ENCODE measurements around the gene PPM1N. TPM values are rescaled to one million over a fixed set of nuclear protein-coding genes. Genes with fewer than 3 reads are reported as not detected.

Gene PPM1N
- total RNA-seq, 2 experiments from 2014 or later = 3.3 to 3.5 TPM

- Mint-ChIP-seq H3K4me3 (peak overlapping the region; percentile 98), H3K4me1 (ENCODE audit: low read depth) (peaks cover 68% of the 10 kb centered on the region), H3K27me3 (no peaks in the 10 kb centered on the region), H3K27ac (peak overlapping the region; percentile 75), H3K36me3 (ENCODE audit: low read depth) (peaks cover 27% of the 10 kb centered on the region), H3K9me3 (no peaks in the 10 kb centered on the region)
- peaks cover 22% of the 10 kb centered on the region for H3K36me3 ChIP-seq (ENCODE audit: insufficient read depth, low read length)
- peaks cover 75% of the 10 kb centered on the region for H3K4me1 ChIP-seq (ENCODE audit: insufficient read depth, low read length)
- H3K27me3 ChIP-seq (ENCODE audit: control insufficient read depth in 1 of 2, insufficient read depth in 2 of 2, low read length in 2 of 2) = no peaks in the 10 kb centered on the region
- CTCF ChIA-PET = interaction anchor here (1.0 to 1.6 kb wide), 4 partner anchors 26 to 131 kb away, joined by 3 to 6 read pairs (median 4); no protein-coding TSS in a partner anchor
- no peaks in the 10 kb centered on the region for H3K9me3 ChIP-seq (ENCODE audit: control insufficient read depth in 1 of 2, insufficient read depth in 1 of 2, low read length in 2 of 2)
- ATAC-seq (ENCODE audit: poor library complexity) = no peak
- intact Hi-C loops (cut with DNase I, micrococcal nuclease) = no loop called here
- no peak overlapping the region for H3K4me3 ChIP-seq (ENCODE audit: low read length)
- no peak for DNase-seq
- no peak overlapping the region for H3K27ac ChIP-seq (ENCODE audit: low read depth in 1 of 2, low read length in 2 of 2)
- TF ChIP-seq CTCF (IDR thresholded peaks at IDR 0.05) = no peak
- POLR2A ChIA-PET = no interaction called here
Observed at GRCh38 chr19:45511074-45511473, 12.8 kb downstream of the PPM1N start.

GRCh38 chr19:45512881-45513483 lies 14.7 kb downstream of the PPM1N start:
- H3K4me3 Mint-ChIP-seq = peak overlapping the region; percentile 30
- Histone ChIP-seq H3K4me1 (ENCODE audit: insufficient read depth, low read length) (peaks cover 71% of the 10 kb centered on the region), H3K27me3 (ENCODE audit: control insufficient read depth in 1 of 2, insufficient read depth in 2 of 2, low read length in 2 of 2) (no peaks in the 10 kb centered on the region), H3K9me3 (ENCODE audit: control insufficient read depth in 1 of 2, insufficient read depth in 1 of 2, low read length in 2 of 2) (no peaks in the 10 kb centered on the region), H3K4me3 (ENCODE audit: low read length) (no peak overlapping the region), H3K36me3 (ENCODE audit: insufficient read depth, low read length) (peaks cover 34% of the 10 kb centered on the region), H3K27ac (ENCODE audit: low read depth in 1 of 2, low read length in 2 of 2) (no peak overlapping the region)
- DNase-seq (no peak), ATAC-seq (ENCODE audit: poor library complexity) (no peak)
- intact Hi-C loops (cut with DNase I, micrococcal nuclease) = no loop called here
- H3K9me3 Mint-ChIP-seq = no peaks in the 10 kb centered on the region
- H3K4me1 Mint-ChIP-seq (ENCODE audit: low read depth) = peaks cover 59% of the 10 kb centered on the region
- no peaks in the 10 kb centered on the region for H3K27me3 Mint-ChIP-seq
- POLR2A ChIA-PET = no interaction called here
- CTCF ChIA-PET = interaction anchor here (1.4 kb wide), 1 partner anchor 45 kb away, joined by 6 read pairs; no protein-coding TSS in a partner anchor
- H3K27ac Mint-ChIP-seq = peak overlapping the region; percentile 75
- TF ChIP-seq CTCF (IDR thresholded peaks at IDR 0.05) = no peak
- peaks cover 30% of the 10 kb centered on the region for H3K36me3 Mint-ChIP-seq (ENCODE audit: low read depth)

- H3K36me3 ChIP-seq (ENCODE audit: insufficient read depth, low read length) = peaks cover 44% of the 10 kb centered on the region
- Mint-ChIP-seq H3K4me3 (peak overlapping the region; percentile 60), H3K36me3 (ENCODE audit: low read depth) (peaks cover 31% of the 10 kb centered on the region), H3K27me3 (no peaks in the 10 kb centered on the region), H3K4me1 (ENCODE audit: low read depth) (peaks cover 52% of the 10 kb centered on the region), H3K9me3 (no peaks in the 10 kb centered on the region), H3K27ac (peak overlapping the region; percentile 75)
- DNase-seq (peak in 1 of 14 experiments; percentile 19), ATAC-seq (ENCODE audit: poor library complexity) (peak; percentile 14)
- no peaks in the 10 kb centered on the region for H3K27me3 ChIP-seq (ENCODE audit: control insufficient read depth in 1 of 2, insufficient read depth in 2 of 2, low read length in 2 of 2)
- POLR2A ChIA-PET = interaction anchor here (1.0 to 1.4 kb wide), 3 partner anchors 15 to 127 kb away, joined by 3 to 7 read pairs (median 3); no protein-coding TSS in a partner anchor
- TF ChIP-seq CTCF (IDR thresholded peaks at IDR 0.05) = no peak
- H3K4me1 ChIP-seq (ENCODE audit: insufficient read depth, low read length) = peaks cover 62% of the 10 kb centered on the region
- H3K9me3 ChIP-seq (ENCODE audit: control insufficient read depth in 1 of 2, insufficient read depth in 1 of 2, low read length in 2 of 2) = no peaks in the 10 kb centered on the region
- intact Hi-C loops (cut with DNase I, micrococcal nuclease) = no loop called here
- H3K4me3 ChIP-seq (ENCODE audit: low read length) = no peak overlapping the region
- CTCF ChIA-PET = interaction anchor here (1.2 to 1.5 kb wide), 2 partner anchors 36 to 75 kb away, joined by 3 to 5 read pairs; no protein-coding TSS in a partner anchor
- H3K27ac ChIP-seq (ENCODE audit: low read depth in 1 of 2, low read length in 2 of 2) = peak overlapping the region; percentile 81 to 85
Observed at GRCh38 chr19:45514376-45515051, 16.3 kb downstream of the PPM1N start.
